OCI-LY3 (cell line): ENCODE results near the gene RFC2.

Source experiments
- EZH2phosphoT487 ChIP-seq: fragments of 200-600 bp; shearing (Covaris generic); IDR thresholded peaks from 2 replicates; pipeline ENCODE4 v1.6.1; 2018; ENCODE audit warnings: antibody characterized with exemption, mixed run types, low read depth
- TF ChIP-seq, protein P1 (sequence below): fragments of 200-600, 300-600 bp; sonication (generic); IDR thresholded peaks from 2 replicates; pipeline ENCODE4 v1.5.1; 2014; ENCODE audit warnings: antibody characterized with exemption, low read length, low read depth

DNA sequence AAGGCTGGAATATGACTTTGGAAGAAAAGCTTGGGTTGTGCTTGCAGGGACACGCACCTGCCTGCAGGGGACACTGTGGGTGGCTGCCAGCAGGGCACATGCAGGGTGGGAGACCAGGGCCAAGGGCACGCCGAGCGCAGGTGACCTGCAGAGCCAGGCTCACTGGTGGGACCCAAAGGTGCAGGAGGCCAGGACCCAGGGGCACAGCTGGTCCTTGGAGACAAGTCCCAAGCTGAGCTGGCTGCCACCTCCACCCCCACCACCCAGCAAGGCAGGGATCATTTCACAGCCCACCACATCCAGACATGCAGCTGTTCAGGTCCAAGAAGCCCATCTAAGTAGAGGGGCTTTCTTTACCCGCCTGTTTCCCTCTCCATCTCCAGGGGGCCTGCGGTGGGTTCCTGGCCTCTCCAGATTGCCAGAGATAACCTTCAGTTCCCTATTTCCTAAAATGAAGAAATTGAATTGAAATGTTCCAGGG is 21.2 kb upstream of the RFC2 start:
- TF ChIP-seq, protein P1, sequence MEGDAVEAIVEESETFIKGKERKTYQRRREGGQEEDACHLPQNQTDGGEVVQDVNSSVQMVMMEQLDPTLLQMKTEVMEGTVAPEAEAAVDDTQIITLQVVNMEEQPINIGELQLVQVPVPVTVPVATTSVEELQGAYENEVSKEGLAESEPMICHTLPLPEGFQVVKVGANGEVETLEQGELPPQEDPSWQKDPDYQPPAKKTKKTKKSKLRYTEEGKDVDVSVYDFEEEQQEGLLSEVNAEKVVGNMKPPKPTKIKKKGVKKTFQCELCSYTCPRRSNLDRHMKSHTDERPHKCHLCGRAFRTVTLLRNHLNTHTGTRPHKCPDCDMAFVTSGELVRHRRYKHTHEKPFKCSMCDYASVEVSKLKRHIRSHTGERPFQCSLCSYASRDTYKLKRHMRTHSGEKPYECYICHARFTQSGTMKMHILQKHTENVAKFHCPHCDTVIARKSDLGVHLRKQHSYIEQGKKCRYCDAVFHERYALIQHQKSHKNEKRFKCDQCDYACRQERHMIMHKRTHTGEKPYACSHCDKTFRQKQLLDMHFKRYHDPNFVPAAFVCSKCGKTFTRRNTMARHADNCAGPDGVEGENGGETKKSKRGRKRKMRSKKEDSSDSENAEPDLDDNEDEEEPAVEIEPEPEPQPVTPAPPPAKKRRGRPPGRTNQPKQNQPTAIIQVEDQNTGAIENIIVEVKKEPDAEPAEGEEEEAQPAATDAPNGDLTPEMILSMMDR: peak; percentile 68
- no peak for TF ChIP-seq EZH2phosphoT487
